Forelimb muscle (tissue), 1 donor: ENCODE results near the gene FCSK. TPM values are rescaled to one million over a fixed set of nuclear protein-coding genes. Genes with fewer than 3 reads are reported as not detected.

Source experiments
- DNase-seq: peaks from one replicate; pipeline ENCODE4 v3.0.0-alpha.2; 2013; ENCODE audit warnings: low read depth
- polyA plus RNA-seq: library from polyadenylated mRNA; unstranded; fragments of 120-200 nt; gene quantifications from one replicate; pipeline ENCODE4 v1.2.1, GENCODE V29; 2013; ENCODE audit not compliant: insufficient read length

Gene FCSK
- polyA plus RNA-seq, 1 donor, result 8.4 TPM

DNA sequence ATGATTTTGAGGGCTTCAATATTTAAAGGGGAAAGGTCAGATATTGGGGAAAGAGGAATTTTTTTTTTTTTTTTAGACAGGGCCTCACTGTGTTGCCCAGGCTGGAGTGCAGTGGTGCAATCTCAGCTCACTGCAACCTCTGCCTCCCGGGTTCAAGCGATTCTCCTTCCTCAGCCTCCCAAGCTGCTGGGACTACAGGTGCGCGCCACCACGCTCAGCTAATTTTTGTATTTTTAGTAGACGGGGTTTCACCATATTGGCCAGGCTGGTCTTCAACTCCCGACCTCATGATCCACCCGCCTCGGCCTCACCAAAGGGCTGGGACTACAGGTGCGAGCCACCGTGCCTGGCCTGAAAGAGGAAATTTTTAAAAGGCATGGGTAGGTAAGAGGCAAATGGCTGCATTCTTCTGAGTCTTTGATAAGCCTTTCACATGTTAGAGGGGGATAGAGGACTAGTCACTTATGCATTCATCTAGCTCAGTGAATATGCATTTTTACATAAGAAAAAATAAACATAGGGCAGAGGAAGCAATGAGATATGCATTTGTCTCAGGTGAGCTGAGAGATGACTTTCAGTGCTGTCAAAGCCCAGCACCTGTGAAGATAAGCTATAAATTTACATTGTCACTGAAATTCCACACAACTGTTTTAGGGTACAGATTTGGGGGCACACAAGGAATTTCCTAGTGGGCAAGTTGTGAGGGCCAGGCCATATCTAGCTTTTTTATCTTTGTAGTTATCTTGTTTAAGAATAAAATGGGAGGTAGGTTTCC lies 1.1 kb upstream of the FCSK start:
- no peak for DNase-seq

DNA sequence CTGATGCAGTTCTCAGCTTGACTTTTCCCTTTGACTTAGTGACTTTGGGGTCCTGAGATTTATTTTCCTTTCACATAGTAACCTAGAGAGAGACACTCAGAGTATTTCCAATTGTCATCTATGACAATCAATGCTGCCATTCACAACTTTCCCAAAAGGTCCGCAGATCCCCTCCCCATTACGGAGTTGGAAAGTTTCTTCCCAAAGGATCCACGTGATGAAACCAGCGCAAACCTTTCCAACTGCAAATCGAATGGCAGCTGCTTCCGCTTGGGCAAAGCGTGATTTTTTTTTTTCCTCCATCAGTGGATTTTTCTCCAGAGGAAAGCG lies 538 bp upstream of the FCSK start:
- no peak for DNase-seq

DNA sequence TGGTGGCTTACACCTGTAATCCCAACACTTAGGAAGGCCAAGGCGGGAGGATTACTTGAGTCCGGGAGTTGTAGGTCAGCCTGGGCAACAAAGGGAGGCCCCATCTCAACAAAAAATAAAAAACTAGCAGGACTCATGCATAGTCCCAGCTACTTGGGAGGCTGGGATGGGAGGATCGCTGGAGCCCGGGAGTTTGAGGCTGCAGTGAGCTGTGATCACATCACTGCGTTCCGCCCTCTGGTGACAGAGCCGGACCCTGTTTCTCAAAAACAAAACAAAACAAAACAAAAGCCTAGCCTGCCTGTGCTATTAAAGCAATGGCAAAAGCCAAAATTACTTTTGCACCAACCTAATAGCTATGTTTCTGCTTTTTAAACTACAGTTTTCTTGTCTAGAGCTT lies 1.5 kb downstream of the FCSK start:
- DNase-seq, result no peak

DNA sequence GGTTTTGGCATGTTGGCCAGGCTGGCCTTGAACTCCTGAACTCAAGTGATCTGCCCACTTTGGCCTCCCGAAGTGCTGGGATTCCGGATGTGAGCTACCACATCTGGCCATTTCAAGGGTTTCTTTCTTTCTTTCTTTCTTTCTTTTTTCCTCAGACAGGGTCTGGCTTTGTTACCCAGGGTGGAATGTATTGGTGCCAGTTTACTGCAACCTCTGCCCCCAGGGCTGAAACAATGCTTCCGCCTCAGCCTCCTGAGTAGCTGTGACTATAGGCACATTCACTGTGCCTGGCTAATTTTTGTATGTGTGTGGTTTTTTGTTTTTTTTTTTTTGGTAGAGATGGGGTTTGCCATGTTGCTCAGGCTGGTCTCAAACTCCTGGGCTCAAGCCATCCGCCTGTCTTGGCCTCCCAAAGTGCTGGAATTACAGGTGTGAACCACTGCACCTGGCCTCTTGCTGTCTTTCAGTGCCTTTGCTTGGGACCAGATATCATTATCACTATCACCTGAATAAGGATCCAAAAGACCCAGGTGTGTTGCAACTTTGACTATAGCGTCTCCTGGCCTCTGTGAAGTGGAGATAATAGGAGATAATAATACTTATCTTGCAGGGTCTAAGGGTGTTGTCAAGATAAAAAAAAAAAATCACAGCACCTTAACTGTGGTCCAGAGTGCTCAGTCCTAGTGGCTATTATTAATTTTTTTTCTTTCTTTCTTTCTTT lies 3.2 kb downstream of the FCSK start:
- no peak for DNase-seq

DNA sequence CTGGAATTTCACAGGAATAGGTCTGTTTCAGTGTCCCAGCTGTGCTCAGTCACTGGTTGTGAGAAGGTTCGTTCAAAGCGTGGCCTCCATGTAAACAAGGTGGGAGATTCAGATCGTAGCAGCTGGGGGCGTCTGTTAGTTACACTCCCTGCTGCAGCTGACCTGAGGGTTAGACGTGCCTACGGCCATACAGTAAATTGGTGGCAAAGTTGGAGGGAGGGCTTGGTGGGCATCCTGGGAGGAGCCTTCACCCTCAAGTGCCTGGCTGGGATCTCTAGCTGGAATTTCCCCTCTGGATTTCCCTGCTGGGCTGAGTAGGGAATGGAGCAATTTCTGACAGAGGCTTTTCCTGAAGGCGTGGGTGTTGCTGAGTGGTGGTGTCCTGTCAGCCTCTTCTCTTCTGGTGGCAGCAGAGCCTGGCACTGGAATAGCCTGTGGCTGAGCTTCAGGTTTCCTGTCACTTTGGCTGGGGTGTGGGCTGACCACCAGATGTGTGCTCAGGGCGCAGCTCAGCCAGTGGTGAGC lies 6.4 kb downstream of the FCSK start:
- DNase-seq, result no peak

DNA sequence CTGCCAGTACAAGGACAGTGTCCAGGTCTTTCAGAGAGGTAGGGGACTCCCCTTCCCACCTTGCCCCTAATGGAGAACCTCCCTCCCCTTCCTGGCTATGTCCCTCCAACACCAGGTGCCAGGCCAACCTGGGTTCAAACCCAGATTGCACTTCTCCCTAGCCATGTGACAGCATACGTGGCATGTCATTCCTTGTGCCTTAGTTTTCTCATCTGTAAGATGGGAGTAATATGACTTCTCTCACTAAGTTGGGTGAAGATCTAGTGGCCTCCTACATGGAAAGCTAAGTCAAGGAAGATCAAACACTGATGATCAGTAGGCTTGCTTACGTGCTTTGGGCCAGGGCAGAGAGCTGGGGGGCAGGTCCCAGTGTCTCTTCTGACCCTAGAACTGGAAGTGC lies 8.8 kb downstream of the FCSK start:
- DNase-seq, result no peak

DNA sequence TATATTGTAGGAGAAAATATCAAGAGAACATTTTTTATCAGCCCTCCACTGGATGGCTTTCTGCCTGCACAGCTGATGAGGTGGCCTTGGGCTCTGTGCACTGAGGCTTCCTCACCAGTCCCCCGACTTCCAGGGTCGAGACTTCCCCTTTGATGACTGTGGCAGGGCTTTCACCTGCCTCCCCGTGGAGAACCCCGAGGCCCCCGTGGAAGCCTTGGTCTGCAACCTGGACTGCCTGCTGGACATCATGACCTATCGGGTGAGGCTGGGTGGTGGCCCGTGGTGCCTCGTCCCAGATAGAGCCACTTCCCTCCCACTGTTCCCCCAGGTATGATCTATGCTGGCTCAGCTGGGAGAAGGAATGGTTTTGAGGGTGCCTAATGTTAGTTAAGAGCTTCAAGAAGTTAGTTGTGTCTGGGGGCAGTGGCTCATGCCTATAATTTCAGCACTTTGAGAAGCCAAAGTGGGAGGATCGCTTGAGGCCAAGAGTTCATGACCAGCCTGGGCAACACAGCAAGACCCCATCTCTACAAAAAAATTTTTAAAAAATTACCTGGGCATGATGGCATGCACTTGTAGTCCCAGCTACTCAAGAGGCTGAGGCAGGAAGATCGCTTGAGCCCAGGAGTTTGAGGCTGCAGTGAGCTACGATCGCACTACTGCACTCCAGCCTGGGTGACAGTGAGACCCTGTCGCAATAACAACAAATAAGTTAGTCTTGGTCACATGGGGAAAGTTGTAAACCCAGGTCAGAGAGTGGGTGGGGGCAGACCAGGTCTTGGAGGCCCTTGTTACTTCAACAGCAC lies 11.8 kb downstream of the FCSK start:
- no peak for DNase-seq

DNA sequence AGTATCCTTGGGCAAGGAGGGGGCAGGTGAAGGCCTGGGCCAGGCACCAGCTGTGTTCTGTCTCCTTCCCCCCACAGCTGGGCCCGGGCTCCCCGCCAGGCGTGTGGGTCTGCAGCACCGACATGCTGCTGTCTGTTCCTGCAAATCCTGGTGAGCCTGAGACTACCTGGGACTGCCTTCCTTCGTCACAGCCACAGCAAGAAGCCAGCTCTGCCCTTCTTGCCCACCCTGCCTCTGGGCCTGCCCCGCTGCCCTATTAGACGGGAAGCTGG lies 12.3 kb downstream of the FCSK start:
- no peak for DNase-seq

DNA sequence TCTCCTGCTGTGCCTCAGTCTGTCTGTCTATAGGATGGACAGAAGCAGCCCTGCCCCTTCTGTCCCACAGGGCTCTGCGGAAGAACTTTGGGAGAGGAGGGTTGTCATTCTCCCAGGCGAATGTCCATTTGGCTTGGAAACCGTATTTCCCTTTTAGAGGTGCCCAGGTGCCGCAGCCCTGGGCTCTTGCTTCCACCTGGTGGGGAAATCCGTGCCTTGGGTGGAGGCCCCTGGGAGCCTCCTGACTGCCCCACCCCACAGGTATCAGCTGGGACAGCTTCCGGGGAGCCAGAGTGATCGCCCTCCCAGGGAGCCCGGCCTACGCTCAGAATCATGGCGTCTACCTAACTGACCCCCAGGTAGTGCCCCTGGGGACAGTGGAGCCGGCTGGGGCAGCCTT lies 12.7 kb downstream of the FCSK start:
- no peak for DNase-seq

DNA sequence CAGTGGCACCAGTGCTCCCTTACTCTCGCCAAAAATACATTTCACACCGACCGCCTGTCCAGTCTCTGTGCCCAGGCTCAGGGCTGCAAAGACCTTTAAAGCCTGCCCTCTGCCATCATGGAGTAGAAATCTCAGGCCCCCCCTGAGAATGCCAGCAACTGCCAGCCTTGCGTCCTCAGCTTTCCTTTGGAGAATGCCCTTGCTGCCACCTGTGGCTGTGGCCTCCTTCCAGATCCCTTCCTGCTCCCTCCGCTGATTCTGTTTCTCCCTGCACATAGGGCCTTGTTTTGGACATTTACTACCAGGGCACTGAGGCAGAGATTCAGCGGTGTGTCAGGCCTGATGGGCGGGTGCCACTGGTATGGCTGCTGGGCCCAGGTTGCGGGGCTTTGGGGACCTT lies 13.2 kb downstream of the FCSK start:
- DNase-seq, result no peak

DNA sequence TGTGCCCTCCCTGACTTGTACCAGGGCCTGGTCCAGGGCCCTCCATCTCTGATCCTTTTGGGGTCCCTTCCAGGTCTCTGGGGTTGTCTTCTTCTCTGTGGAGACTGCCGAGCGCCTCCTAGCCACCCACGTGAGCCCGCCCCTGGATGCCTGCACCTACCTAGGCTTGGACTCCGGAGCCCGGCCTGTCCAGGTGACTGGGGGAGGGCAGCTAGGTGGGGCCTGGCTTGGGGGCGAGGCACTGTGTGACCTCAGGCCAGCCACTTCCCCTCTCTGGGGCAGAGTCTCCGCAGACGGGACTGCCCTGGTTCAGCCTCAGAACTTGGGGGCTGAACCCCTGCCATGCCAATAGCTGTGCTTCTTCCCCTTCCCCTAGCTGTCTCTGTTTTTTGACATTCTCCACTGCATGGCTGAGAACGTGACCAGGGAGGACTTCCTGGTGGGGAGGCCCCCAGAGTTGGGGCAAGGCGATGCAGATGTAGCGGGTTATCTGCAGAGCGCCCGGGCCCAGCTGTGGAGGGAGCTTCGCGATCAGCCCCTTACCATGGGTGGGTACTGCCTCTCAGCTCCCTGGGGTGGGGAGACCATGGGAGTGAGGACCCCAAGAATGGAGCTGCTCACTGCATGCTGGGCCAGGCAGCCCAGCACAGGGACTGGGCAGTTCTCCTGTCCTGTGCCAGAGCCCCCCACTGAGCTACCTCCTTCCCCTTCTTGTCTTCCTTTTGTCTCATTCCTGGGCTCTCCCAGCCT lies 14.6 kb downstream of the FCSK start:
- DNase-seq, result no peak

DNA sequence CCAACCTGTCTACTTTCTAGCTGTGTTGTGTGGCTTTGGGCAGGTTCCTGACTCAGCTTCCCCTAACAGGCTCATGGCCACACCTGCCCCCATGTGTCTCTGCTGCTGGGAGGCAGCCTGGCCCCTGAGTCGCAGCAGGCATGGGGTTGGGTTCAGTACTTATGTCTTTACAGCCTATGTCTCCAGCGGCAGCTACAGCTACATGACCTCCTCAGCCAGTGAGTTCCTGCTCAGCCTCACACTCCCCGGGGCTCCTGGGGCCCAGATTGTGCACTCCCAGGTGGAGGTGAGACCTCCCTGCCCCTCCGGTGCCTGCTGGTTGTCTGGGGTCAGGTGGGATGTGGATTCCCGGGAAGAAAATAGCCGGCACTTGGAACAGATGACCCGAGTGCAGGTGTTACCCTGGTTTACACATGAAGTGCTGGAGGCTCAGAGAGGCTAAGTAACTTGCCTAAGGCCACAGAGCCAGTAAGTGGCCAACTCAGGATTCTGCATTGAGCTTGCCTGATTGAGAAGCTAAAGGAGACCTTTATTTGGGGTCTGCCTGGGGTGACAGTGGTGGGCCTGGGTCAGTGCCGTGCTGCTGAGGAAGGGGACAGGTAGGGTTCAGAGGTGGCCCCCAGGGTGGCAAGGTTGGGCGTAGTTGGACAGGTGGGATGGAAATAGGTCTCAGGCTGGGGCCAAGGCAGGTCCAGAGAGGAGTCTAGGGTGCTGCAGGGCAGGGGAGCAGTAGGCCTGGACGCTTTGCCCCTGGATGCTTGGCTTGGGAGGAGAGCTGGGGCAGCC lies 15.9 kb downstream of the FCSK start:
- no peak for DNase-seq

DNA sequence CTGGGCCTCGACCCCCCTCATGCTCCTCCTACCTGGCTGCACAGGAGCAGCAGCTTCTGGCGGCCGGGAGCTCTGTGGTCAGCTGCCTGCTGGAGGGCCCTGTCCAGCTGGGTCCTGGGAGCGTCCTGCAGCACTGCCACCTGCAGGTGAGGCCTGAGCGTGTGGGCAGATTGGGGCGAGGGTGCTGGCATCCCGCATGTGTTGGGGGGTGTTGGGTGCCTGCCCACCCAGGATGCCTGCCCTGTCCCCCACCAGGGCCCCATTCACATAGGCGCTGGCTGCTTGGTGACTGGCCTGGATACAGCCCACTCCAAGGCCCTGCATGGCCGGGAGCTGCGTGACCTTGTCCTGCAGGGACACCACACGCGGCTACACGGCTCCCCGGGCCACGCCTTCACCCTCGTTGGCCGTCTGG lies 16.5 kb downstream of the FCSK start:
- DNase-seq, result no peak

DNA sequence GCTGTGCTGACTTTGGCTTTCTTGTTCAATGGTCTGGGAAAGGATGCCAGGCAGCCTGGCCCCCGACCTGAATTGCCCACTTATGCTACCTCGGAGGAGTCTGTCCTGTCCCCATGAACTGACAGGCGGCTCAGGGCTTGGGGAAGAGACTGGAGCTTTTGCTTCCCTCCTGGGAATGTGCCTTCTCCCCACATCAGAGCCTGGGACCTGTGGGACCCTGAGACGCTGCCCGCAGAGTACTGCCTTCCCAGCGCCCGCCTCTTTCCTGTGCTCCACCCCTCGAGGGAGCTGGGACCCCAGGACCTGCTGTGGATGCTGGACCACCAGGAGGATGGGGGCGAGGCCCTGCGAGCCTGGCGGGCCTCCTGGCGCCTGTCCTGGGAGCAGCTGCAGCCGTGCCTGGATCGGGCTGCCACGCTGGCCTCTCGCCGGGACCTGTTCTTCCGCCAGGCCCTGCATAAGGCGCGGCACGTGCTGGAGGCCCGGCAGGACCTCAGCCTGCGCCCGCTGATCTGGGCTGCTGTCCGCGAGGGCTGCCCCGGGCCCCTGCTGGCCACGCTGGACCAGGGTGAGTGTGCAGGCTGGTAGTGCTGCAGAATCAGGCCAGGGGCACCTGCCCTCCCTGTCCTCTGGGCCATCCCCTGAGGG lies 18.5 kb downstream of the FCSK start:
- no peak for DNase-seq

DNA sequence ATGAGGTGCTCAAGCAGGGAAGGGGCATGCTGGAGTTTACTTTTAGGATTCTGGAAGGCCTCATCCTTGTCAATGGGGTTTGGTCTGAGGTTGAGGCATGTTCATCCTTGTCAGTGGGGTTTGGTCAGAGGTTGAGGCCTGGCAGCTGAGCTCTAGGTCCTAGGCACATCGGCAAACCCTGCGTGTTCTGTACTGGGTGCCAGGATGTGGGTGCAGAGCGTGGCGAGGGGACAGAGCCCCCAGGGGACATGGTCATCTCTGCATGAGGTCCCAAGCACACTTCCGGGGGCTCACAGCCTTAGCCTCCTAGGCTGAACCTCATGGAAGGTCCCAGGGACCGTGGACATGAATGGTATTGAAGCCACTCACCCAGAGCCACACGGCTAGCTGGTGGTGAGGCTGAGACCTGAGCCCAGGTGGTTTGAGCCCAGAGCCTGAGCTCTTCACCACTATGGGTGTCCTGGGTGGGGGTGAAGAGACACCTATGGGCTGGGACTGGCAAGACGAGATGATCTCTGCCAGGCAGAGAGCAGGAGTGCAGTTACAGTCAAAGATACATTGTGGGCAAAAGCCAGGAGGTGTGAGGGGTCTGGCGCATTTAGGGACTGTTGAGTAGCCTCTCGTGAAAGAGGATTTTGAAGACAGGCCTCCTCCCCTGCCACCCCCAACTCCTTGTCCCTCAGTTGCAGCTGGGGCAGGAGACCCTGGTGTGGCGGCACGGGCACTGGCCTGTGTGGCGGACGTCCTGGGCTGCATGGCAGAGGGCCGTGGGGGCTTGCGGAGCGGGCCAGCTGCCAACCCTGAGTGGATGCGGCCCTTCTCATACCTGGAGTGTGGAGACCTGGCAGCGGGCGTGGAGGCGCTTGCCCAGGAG lies 19.3 kb downstream of the FCSK start:
- no peak for DNase-seq

DNA sequence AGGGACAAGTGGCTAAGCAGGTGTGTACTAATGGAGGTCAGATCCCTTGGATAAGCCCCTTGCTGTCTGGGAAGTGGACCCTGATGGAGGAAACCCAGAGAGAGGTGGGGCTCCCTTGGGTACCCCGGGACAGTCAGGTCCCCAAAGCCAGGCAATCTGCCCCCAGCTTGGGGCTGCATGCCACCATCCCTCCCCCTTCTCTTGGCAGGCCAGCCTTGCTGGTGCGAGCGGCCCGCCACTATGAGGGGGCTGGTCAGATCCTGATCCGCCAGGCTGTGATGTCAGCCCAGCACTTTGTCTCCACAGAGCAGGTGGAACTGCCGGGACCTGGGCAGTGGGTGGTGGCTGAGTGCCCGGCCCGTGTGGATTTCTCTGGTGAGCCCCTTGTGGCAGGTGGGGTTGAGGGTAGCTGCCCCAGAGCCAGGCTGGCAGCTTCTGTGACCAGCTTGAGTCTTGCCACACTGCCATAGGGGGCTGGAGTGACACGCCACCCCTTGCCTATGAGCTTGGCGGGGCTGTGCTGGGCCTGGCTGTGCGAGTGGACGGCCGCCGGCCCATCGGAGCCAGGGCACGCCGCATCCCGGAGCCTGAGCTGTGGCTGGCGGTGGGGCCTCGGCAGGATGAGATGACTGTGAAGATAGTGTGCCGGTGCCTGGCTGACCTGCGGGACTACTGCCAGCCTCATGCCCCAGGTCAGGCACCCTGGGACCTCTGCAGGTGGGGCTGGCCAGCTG lies 20.1 kb downstream of the FCSK start:
- DNase-seq, result no peak

DNA sequence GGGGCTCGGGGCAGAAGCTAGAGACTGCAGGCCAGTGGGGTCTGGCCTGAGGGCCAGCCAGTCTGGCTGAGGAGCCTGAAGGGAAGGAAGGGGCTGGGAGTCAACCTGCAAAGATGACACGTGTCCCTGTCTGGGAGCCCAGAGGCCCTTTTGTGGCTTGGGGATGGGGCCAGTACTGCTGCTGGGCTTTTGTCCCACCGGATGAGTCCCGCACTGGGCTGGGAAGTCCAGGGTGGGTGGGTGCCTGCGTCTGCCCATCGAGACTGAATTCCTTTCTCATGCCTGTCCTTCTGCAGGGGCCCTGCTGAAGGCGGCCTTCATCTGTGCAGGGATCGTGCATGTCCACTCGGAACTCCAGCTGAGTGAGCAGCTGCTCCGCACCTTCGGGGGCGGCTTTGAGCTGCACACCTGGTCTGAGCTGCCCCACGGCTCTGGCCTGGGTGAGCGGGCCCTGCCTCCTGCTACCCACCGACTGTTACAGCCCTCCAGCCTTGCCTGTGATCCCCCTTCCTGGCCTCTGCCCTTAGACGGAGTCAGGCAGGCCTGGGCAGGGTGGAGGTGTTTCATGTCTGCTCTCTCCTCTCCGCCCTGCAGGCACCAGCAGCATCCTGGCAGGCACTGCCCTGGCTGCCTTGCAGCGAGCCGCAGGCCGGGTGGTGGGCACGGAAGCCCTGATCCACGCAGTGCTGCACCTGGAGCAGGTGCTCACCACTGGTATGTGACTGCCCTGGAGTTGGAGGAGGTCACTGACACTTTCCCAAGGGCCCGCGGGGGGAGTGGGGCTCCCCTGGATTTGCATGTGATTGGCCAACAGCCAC lies 20.9 kb downstream of the FCSK start:
- DNase-seq, result no peak
